ENCODE results near the gene VIM.
A peak's percentile ranks its signal among the peaks of the same experiment; 100 is the strongest.
"Not testable (repeated sequence)": the region's sequence is repeated elsewhere in the genome, so short reads cannot be mapped to it uniquely, and the experiment has no call there.

VIM gene

DNA sequence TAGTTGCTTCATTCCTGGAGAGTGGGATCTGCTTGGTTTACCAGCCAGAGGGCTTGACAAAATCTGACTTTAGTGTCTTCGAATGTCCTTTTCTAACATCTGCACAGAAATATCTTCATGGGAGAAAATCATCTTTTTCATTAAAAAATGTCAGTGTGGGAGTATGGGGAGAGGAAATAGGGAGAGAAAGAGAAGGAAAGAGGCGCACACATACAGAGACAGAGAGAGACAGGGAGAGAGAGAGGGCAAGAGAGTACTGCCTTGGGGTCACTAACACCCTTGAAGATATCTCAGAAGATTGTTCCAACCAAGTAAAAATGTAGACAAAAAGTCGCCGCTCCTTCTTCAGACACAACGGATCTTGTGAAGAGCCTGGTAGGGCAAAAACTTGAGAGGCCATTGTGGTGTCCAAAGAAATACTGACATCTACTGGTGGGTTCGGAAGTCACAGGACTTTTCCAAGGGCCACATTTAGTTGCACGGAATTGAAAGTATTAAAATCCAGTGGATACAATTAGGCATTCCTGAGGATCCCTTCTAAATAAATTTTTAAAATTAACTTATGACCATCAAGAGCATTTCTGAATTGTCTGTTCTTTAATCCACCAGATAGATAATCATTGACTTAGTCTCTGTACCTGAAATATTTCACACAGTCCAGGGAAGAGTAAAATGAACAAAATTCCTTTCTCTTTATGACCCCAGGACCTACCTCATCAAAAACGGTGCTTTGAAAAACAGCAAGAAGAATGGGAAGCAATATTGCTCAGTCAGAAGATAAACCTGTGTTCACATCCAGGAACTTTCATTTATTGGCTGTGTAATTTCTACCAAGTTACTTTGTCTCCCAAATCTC, 29.7 kb downstream of the VIM start:
- Histone ChIP-seq H3K9me3 (ENCODE audit: low read depth, low read length) (no peaks in the 10 kb centered on the region), H3K4me3 (no peak overlapping the region; the same call in 1 of the 2 replicates), H3K27ac (no peak overlapping the region), H3K9ac (ENCODE audit: insufficient read length) (no peak overlapping the region), H3K36me3 (ENCODE audit: insufficient read depth, low read length) (no peaks in the 10 kb centered on the region)
- TF ChIP-seq FOXP2 (optimal IDR thresholded peaks at IDR 0.05; ENCODE audit: control extremely low read depth, extremely low read length, insufficient read depth) (no peak), EZH2 (IDR thresholded peaks at IDR 0.05) (no peak), POLR2AphosphoS5 (IDR thresholded peaks at IDR 0.05; ENCODE audit: borderline replicate concordance, low read depth, low read length) (no peak)
- DNase-seq (ENCODE audit: low read depth, low spot score) = peak; percentile 20

- no peaks in the 10 kb centered on the region for H3K9me3 ChIP-seq (ENCODE audit: low read depth, low read length)
- TF ChIP-seq EZH2 (IDR thresholded peaks at IDR 0.05) (no peak), FOXP2 (optimal IDR thresholded peaks at IDR 0.05; ENCODE audit: control extremely low read depth, extremely low read length, insufficient read depth) (no peak), POLR2AphosphoS5 (IDR thresholded peaks at IDR 0.05; ENCODE audit: borderline replicate concordance, low read depth, low read length) (no peak)
- H3K27ac ChIP-seq = no peak overlapping the region
- no peak for DNase-seq (ENCODE audit: low read depth, low spot score)
- no peak overlapping the region for H3K9ac ChIP-seq (ENCODE audit: insufficient read length)
- H3K4me3 ChIP-seq = no peak overlapping the region
- no peaks in the 10 kb centered on the region for H3K36me3 ChIP-seq (ENCODE audit: insufficient read depth, low read length)
Measured at GRCh38 chr10:17262502-17262901, 34.5 kb downstream of the VIM start.

DNA sequence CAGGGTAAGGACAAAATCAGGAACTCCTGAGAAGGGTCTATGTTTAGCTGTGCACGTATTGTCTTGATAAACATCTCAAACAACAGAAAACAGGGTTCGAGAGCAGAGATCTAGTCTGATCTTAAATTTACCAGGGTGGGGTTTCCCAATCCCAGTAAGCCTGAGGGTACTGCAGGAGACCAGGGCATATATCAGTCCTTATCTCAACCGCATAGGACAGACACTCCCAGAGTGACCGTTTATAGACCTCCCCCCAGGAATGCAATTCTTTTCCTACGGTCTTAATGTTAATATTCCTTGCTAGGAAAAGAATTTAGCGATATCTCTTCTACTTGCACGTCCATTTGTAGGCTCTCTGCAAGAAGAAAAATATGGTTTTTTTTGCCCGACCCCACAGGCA, 35.5 kb downstream of the VIM start:
- DNase-seq (ENCODE audit: low read depth, low spot score) = no peak

DNA sequence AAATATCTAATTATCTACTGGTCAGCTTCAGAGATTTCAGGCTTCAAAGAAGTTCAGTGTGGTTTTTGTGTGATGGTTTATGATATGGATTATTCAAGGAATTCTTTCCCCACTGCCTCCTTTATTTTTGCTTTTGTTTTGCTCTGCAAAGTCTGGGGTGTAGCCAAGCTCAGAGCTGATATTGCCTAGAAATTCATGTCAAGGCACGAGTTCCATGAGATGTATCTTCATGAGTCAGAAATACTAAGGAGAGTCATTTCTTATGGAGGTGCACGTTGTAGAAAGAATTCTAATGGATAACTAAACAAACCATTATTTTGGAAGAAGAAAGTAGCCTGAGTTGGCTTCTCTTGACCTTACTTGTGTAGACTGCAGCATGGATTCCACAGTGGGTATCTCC, 37.4 kb downstream of the VIM start:
- no peak overlapping the region for H3K4me3 ChIP-seq
- no peaks in the 10 kb centered on the region for H3K9me3 ChIP-seq (ENCODE audit: low read depth, low read length)
- TF ChIP-seq FOXP2 (optimal IDR thresholded peaks at IDR 0.05; ENCODE audit: control extremely low read depth, extremely low read length, insufficient read depth) (no peak), POLR2AphosphoS5 (IDR thresholded peaks at IDR 0.05; ENCODE audit: borderline replicate concordance, low read depth, low read length) (no peak), EZH2 (IDR thresholded peaks at IDR 0.05) (no peak)
- H3K27ac ChIP-seq = no peak overlapping the region
- H3K9ac ChIP-seq (ENCODE audit: insufficient read length) = no peak overlapping the region
- H3K36me3 ChIP-seq (ENCODE audit: insufficient read depth, low read length) = no peaks in the 10 kb centered on the region
- no peak for DNase-seq (ENCODE audit: low read depth, low spot score)

More for the DNA sequence above, 35.5 kb downstream of the VIM start:
- H3K27ac ChIP-seq = no peak overlapping the region
- no peak overlapping the region for H3K9ac ChIP-seq (ENCODE audit: insufficient read length)
- H3K9me3 ChIP-seq (ENCODE audit: low read depth, low read length) = no peaks in the 10 kb centered on the region
- TF ChIP-seq EZH2 (IDR thresholded peaks at IDR 0.05) (no peak), POLR2AphosphoS5 (IDR thresholded peaks at IDR 0.05; ENCODE audit: borderline replicate concordance, low read depth, low read length) (no peak), FOXP2 (optimal IDR thresholded peaks at IDR 0.05; ENCODE audit: control extremely low read depth, extremely low read length, insufficient read depth) (no peak)
- no peak overlapping the region for H3K4me3 ChIP-seq
- no peaks in the 10 kb centered on the region for H3K36me3 ChIP-seq (ENCODE audit: insufficient read depth, low read length)

- not testable (repeated sequence) for H3K9ac ChIP-seq (ENCODE audit: insufficient read length); H3K36me3 ChIP-seq (ENCODE audit: insufficient read depth, low read length); DNase-seq (ENCODE audit: low read depth, low spot score); H3K4me3 ChIP-seq; H3K9me3 ChIP-seq (ENCODE audit: low read depth, low read length); H3K27ac ChIP-seq
Measured at GRCh38 chr10:17266549-17266948, 38.5 kb downstream of the VIM start.

DNA sequence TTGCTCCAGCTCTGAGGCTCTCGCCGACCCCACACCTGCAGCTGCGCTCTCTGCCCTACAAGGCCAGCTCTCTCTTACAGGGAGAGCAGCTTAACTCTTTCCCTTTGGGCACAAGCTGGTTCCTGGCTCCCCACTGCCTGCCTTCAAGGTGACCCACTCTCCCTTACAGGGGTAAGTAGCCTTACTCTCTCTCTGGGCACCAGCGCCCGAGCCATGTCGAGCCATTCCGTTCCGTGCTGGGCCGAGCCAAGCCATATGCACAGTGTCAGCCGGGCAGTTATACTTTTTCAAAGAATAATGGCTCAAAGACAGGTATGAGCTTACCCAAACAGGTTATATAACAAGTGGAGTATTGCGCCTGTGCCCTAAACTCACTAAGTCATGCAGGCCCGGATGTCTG, 44.6 kb downstream of the VIM start:
- Histone ChIP-seq H3K9me3 (ENCODE audit: low read depth, low read length) (no peaks in the 10 kb centered on the region), H3K4me3 (no peak overlapping the region), H3K27ac (no peak overlapping the region), H3K9ac (ENCODE audit: insufficient read length) (no peak overlapping the region), H3K36me3 (ENCODE audit: insufficient read depth, low read length) (no peaks in the 10 kb centered on the region)
- no peak for TF ChIP-seq POLR2AphosphoS5 (IDR thresholded peaks at IDR 0.05; ENCODE audit: borderline replicate concordance, low read depth, low read length)
- no peak for TF ChIP-seq FOXP2 (optimal IDR thresholded peaks at IDR 0.05; ENCODE audit: control extremely low read depth, extremely low read length, insufficient read depth)
- no peak for TF ChIP-seq EZH2 (IDR thresholded peaks at IDR 0.05)
- DNase-seq (ENCODE audit: low read depth, low spot score) = no peak

GRCh38 chr10:17273403-17273802, 45.4 kb downstream of the VIM start:
- no peaks in the 10 kb centered on the region for H3K36me3 ChIP-seq (ENCODE audit: insufficient read depth, low read length)
- no peaks in the 10 kb centered on the region for H3K9me3 ChIP-seq (ENCODE audit: low read depth, low read length)
- no peak for TF ChIP-seq FOXP2 (optimal IDR thresholded peaks at IDR 0.05; ENCODE audit: control extremely low read depth, extremely low read length, insufficient read depth)
- no peak for TF ChIP-seq EZH2 (IDR thresholded peaks at IDR 0.05)
- TF ChIP-seq POLR2AphosphoS5 (IDR thresholded peaks at IDR 0.05; ENCODE audit: borderline replicate concordance, low read depth, low read length) = no peak
- no peak overlapping the region for H3K27ac ChIP-seq
- no peak for DNase-seq (ENCODE audit: low read depth, low spot score)
- H3K9ac ChIP-seq (ENCODE audit: insufficient read length) = no peak overlapping the region
- H3K4me3 ChIP-seq = no peak overlapping the region

DNA sequence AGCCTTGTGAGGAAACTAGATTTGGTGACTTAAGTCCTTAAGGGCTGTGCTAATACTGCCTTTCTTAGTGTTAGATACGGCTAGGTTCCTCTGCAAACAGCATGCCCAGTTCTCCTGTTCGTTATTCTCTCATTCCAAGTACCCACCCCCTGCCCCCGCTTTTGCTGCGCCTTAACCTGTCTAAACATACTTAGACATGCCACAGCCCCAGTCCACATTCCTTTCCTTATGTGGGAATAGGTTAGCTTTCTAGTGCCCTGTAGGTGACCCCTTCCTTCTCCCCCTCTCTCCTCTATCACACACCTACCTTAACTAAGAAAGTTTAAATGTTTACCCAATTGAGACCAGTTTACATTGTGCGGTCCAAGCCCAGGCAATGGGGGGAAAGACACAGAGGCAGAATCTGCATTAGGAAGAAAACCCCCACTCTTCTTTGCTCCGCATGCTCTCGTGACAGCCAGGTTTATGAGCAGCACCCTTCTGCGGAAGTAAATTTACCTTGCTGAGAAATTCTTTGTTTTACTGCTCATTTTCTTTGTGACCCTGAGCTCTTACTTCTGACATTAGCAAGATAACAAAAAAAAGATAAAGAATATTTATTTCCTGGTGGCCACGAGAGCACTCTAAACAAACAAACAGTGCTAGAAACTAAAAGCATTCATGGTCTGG, 48.8 kb downstream of the VIM start:
- Histone ChIP-seq H3K4me3 (no peak overlapping the region), H3K9me3 (ENCODE audit: low read depth, low read length) (no peaks in the 10 kb centered on the region), H3K9ac (ENCODE audit: insufficient read length) (no peak overlapping the region), H3K36me3 (ENCODE audit: insufficient read depth, low read length) (no peaks in the 10 kb centered on the region), H3K27ac (no peak overlapping the region)
- DNase-seq (ENCODE audit: low read depth, low spot score) = no peak
- no peak for TF ChIP-seq EZH2 (IDR thresholded peaks at IDR 0.05)
- no peak for TF ChIP-seq POLR2AphosphoS5 (IDR thresholded peaks at IDR 0.05; ENCODE audit: borderline replicate concordance, low read depth, low read length)
- TF ChIP-seq FOXP2 (optimal IDR thresholded peaks at IDR 0.05; ENCODE audit: control extremely low read depth, extremely low read length, insufficient read depth) = no peak

All from SK-N-MC (cell line).